ENCODE data around the gene WDPCP. TPM values are rescaled to one million over a fixed set of nuclear protein-coding genes. Genes with fewer than 3 reads are reported as not detected.

WDPCP gene
- total and polyA plus RNA-seq, 2 experiments from 2014 or later, result 8.8 to 20.4 TPM

- TF ChIP-seq ZNF462 (CRISPR knock-in tag; IDR thresholded peaks at IDR 0.05) (no peak), ZNF114 (CRISPR knock-in tag; IDR thresholded peaks at IDR 0.05) (no peak), EZH2 (IDR thresholded peaks at IDR 0.05; ENCODE audit: low read depth, unreplicated experiment) (no peak)
Measured at GRCh38 chr2:63099032-63099431, 489.2 kb downstream of the WDPCP start (continued).

- H3K36me3 ChIP-seq (ENCODE audit: insufficient read depth), result no peaks in the 10 kb centered on the region
- no peaks in the 10 kb centered on the region for H4K20me1 ChIP-seq (replicated peaks; ENCODE audit: insufficient read depth)
- no peaks in the 10 kb centered on the region for H3K36me3 Mint-ChIP-seq (ENCODE audit: low read depth)
- H3K4me2 ChIP-seq, result no peak overlapping the region
- DNase-seq (ENCODE audit: low spot score), result no peak
- no peaks in the 10 kb centered on the region for H3K27me3 Mint-ChIP-seq (ENCODE audit: insufficient read depth, low read depth, poor library complexity)
- no peak overlapping the region for H2AFZ ChIP-seq
- no peaks in the 10 kb centered on the region for H3K4me1 ChIP-seq (ENCODE audit: insufficient read depth)
- no peaks in the 10 kb centered on the region for H3F3A ChIP-seq (replicated peaks; ENCODE audit: low read depth)
- no peaks in the 10 kb centered on the region for H3K27me3 ChIP-seq (ENCODE audit: insufficient read depth)
- H3K79me2 ChIP-seq (replicated peaks; ENCODE audit: insufficient read depth), result no peaks in the 10 kb centered on the region
- no peaks in the 10 kb centered on the region; the same call in 2 of the 3 replicates for H3K9me3 Mint-ChIP-seq
- no peak overlapping the region for H3K27ac ChIP-seq (ENCODE audit: low read depth)
- peaks cover 4% of the 10 kb centered on the region for H3K4me1 Mint-ChIP-seq
- no peaks in the 10 kb centered on the region for H3K9me2 ChIP-seq (ENCODE audit: insufficient read depth)
- H3K4me3 ChIP-seq, result no peak overlapping the region
- H3K27ac Mint-ChIP-seq, result no peak overlapping the region
- ATAC-seq, result no peak
- H3K4me3 Mint-ChIP-seq, result no peak overlapping the region
- TF ChIP-seq STAT1 (IDR thresholded peaks at IDR 0.05; ENCODE audit: unreplicated experiment), result no peak
- TF ChIP-seq REST (IDR thresholded peaks at IDR 0.05; ENCODE audit: unreplicated experiment), result no peak
- no peak for TF ChIP-seq CREB1 (CRISPR knock-in tag; IDR thresholded peaks at IDR 0.05; ENCODE audit: low read depth)
- no peak for TF ChIP-seq ZNF462 (CRISPR knock-in tag; IDR thresholded peaks at IDR 0.05)
Measured at GRCh38 chr2:63096491-63096890, 491.8 kb downstream of the WDPCP start.
